HEK293 (cell line): ENCODE measurements around the gene MFSD11.

ENCODE experiments used
- GFI1B ChIP-seq: fragments of 450-650 bp; formaldehyde crosslinking; IDR thresholded peaks from 2 replicates; pipeline ENCODE4 v1.5.1; 2016; ENCODE audit warnings: missing biosample characterization, missing genetic modification characterization
- GLI4 ChIP-seq: fragments of 450-650 bp; formaldehyde crosslinking; IDR thresholded peaks from 2 replicates; pipeline ENCODE4 v1.5.1; 2016; ENCODE audit warnings: missing biosample characterization, missing genetic modification characterization
- GLIS2 ChIP-seq: fragments of 450-650 bp; formaldehyde crosslinking; IDR thresholded peaks from 2 replicates; pipeline ENCODE4 v1.5.1; 2016; ENCODE audit warnings: missing biosample characterization, missing genetic modification characterization
- HOXC10 ChIP-seq: sonication (generic); formaldehyde crosslinking; IDR thresholded peaks from 2 replicates; pipeline ENCODE4 v1.8.1; 2023; ENCODE audit warnings: mild to moderate bottlenecking, missing genetic modification reagents
- KLF7 ChIP-seq: fragments of 450-650 bp; formaldehyde crosslinking; IDR thresholded peaks from 2 replicates; pipeline ENCODE4 v1.5.1; 2016; ENCODE audit warnings: missing biosample characterization, missing genetic modification characterization, borderline replicate concordance
- KLF8 ChIP-seq: fragments of 450-650 bp; formaldehyde crosslinking; IDR thresholded peaks from 2 replicates; pipeline ENCODE4 v1.5.1; 2016; ENCODE audit warnings: missing biosample characterization, missing genetic modification characterization
- SCRT1 ChIP-seq: fragments of 450-650 bp; formaldehyde crosslinking; IDR thresholded peaks from 2 replicates; pipeline ENCODE4 v1.5.1; 2016; ENCODE audit warnings: missing biosample characterization, missing genetic modification characterization, borderline replicate concordance
- SP2 ChIP-seq: fragments of 450-650 bp; formaldehyde crosslinking; IDR thresholded peaks from 2 replicates; pipeline ENCODE4 v1.5.1; 2016; ENCODE audit warnings: missing biosample characterization, missing genetic modification characterization
- ZBTB10 ChIP-seq: fragments of 450-650 bp; formaldehyde crosslinking; IDR thresholded peaks from 2 replicates; pipeline ENCODE4 v1.5.1; 2016; ENCODE audit warnings: missing biosample characterization, missing genetic modification characterization
- ZBTB26 ChIP-seq: fragments of 450-650 bp; formaldehyde crosslinking; optimal IDR thresholded peaks from 2 replicates; pipeline ENCODE3; 2016; ENCODE audit warnings: missing biosample characterization, mild to moderate bottlenecking, missing genetic modification characterization
- ZNF121 ChIP-seq: fragments of 450-650 bp; formaldehyde crosslinking; IDR thresholded peaks from 2 replicates; pipeline ENCODE4 v1.5.1; 2016; ENCODE audit warnings: missing biosample characterization, missing genetic modification characterization
- ZNF169 ChIP-seq: fragments of 450-650 bp; formaldehyde crosslinking; IDR thresholded peaks from 2 replicates; pipeline ENCODE4 v1.5.1; 2016; ENCODE audit warnings: missing biosample characterization, missing genetic modification characterization
- ZNF202 ChIP-seq: fragments of 450-650 bp; formaldehyde crosslinking; IDR thresholded peaks from 2 replicates; pipeline ENCODE4 v1.5.1; 2016; ENCODE audit warnings: missing biosample characterization, missing genetic modification characterization, borderline replicate concordance
- ZNF214 ChIP-seq: fragments of 450-650 bp; formaldehyde crosslinking; IDR thresholded peaks from 2 replicates; pipeline ENCODE4 v1.5.1; 2017; ENCODE audit warnings: missing biosample characterization, mild to moderate bottlenecking, missing genetic modification characterization, borderline replicate concordance
- ZNF223 ChIP-seq: fragments of 450-650 bp; formaldehyde crosslinking; IDR thresholded peaks from 2 replicates; pipeline ENCODE4 v1.5.1; 2016; ENCODE audit warnings: missing biosample characterization, missing genetic modification characterization
- ZNF239 ChIP-seq: fragments of 450-650 bp; formaldehyde crosslinking; IDR thresholded peaks from 2 replicates; pipeline ENCODE4 v1.5.1; 2016; ENCODE audit warnings: missing biosample characterization, missing genetic modification characterization
- ZNF311 ChIP-seq: fragments of 450-650 bp; formaldehyde crosslinking; IDR thresholded peaks from 2 replicates; pipeline ENCODE4 v1.5.1; 2017; ENCODE audit warnings: missing biosample characterization, missing genetic modification characterization, borderline replicate concordance
- ZNF423 ChIP-seq: fragments of 450-650 bp; formaldehyde crosslinking; IDR thresholded peaks from 2 replicates; pipeline ENCODE4 v1.5.1; 2016; ENCODE audit warnings: missing biosample characterization, missing genetic modification characterization
- ZNF449 ChIP-seq: fragments of 450-650 bp; formaldehyde crosslinking; IDR thresholded peaks from 2 replicates; pipeline ENCODE4 v1.5.1; 2017; ENCODE audit warnings: missing biosample characterization, mild to moderate bottlenecking, missing genetic modification characterization, moderate library complexity
- ZNF549 ChIP-seq: fragments of 450-650 bp; IDR thresholded peaks from 2 replicates; pipeline ENCODE4 v1.5.1; 2018; ENCODE audit warnings: missing biosample characterization, missing genetic modification characterization, mild to moderate bottlenecking, inconsistent platforms, moderate library complexity
- ZNF560 ChIP-seq: fragments of 450-650 bp; formaldehyde crosslinking; IDR thresholded peaks from 2 replicates; pipeline ENCODE4 v1.5.1; 2017; ENCODE audit warnings: missing biosample characterization, missing genetic modification characterization, borderline replicate concordance
- ZNF707 ChIP-seq: fragments of 450-650 bp; formaldehyde crosslinking; IDR thresholded peaks from 2 replicates; pipeline ENCODE4 v1.5.1; 2016; ENCODE audit warnings: missing biosample characterization, missing genetic modification characterization
- ZNF785 ChIP-seq: fragments of 450-650 bp; formaldehyde crosslinking; IDR thresholded peaks from 2 replicates; pipeline ENCODE4 v1.5.1; 2016; ENCODE audit warnings: missing biosample characterization, missing genetic modification characterization
- ZSCAN30 ChIP-seq: fragments of 450-650 bp; IDR thresholded peaks from 2 replicates; pipeline ENCODE4 v1.5.1; 2018; ENCODE audit warnings: missing biosample characterization, mild to moderate bottlenecking, missing genetic modification characterization, moderate library complexity
- TF ChIP-seq, protein P1 (sequence below): fragments of 450-650 bp; formaldehyde crosslinking; IDR thresholded peaks from 2 replicates; pipeline ENCODE4 v1.5.1; 2016; ENCODE audit warnings: missing biosample characterization, missing genetic modification characterization
- TF ChIP-seq, protein P2 (sequence below): fragments of 450-650 bp; formaldehyde crosslinking; IDR thresholded peaks from 2 replicates; pipeline ENCODE4; 2016; ENCODE audit warnings: missing biosample characterization, missing genetic modification characterization
- TF ChIP-seq, protein P3 (sequence below): fragments of 450-650 bp; formaldehyde crosslinking; conservative IDR thresholded peaks from 2 replicates; pipeline ENCODE4 v1.5.1; 2016; ENCODE audit warnings: low read depth, missing biosample characterization, missing genetic modification characterization

Gene MFSD11

DNA sequence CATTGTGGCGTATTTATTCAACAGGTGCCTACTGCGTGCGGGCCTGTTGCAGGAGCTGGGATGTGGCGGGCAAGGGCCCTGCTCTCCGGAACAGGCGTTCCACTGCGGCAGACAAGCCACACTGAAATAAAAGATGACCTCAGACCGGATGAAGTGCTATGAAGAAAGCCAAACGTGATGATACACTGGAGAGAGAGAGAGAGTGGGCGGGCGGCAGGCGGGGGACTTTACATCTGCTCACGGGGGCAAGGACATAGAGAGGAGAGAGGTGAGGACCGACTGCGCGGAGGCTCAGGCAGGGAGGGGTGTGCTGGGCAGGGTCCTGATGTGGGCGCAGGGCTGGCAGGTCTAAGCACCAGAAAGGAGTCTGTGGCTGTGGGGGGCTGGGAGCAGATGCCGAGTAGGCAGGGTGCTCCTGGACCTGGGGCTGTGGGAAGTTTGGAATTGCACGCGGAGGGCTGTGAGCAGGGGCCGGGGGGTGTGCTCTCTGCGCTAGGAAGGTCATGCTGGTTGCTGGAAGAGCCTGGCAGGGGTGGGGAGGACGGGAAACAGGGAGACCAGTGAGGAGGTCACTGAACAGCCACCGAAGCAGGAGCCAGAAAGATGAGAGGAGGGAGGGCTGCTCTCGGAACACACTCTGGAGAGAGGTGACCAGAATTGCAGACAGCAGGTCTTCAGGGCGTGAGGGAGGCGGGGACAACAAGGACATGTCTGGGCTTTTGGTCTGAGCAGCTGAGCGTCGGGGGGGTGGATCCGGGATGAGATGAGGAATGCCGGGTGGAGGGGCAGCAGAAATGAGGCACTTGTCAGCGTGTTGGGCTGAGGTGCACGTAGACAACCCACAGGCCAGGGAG lies 37.1 kb upstream of the MFSD11 start (continued):
- TF ChIP-seq ZNF223 (no peak), ZBTB10 (tag by site-specific recombination) (no peak), ZNF785 (tag by site-specific recombination) (no peak), ZNF549 (tag by site-specific recombination) (no peak), KLF7 (tag by site-specific recombination) (no peak), ZNF169 (tag by site-specific recombination) (no peak), ZNF239 (tag by site-specific recombination) (no peak), ZNF121 (tag by site-specific recombination) (no peak), ZNF311 (tag by site-specific recombination) (no peak), ZSCAN30 (tag by site-specific recombination) (no peak), ZNF707 (tag by site-specific recombination) (no peak), ZNF202 (tag by site-specific recombination) (no peak), ZNF449 (tag by site-specific recombination) (no peak), ZNF214 (no peak), KLF8 (tag by site-specific recombination) (peak; percentile 74), SCRT1 (tag by site-specific recombination) (peak; percentile 99), ZBTB26 (peak; percentile 21), ZNF560 (tag by site-specific recombination) (no peak), HOXC10 (CRISPR knock-in tag) (no peak), GLI4 (no peak), SP2 (tag by site-specific recombination) (peak; percentile 24), GLIS2 (tag by site-specific recombination) (peak; percentile 36), GFI1B (no peak), ZNF423 (tag by site-specific recombination) (no peak)
- TF ChIP-seq, protein P1, sequence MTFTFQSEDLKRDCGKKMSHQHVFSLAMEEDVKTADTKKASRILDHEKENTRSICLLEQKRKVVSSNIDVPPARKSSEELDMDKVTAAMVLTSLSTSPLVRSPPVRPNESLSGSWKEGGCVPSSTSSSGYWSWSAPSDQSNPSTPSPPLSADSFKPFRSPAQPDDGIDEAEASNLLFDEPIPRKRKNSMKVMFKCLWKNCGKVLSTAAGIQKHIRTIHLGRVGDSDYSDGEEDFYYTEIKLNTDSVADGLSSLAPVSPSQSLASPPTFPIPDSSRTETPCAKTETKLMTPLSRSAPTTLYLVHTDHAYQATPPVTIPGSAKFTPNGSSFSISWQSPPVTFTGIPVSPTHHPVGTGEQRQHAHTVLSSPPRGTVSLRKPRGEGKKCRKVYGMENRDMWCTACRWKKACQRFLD: no peak
- TF ChIP-seq, protein P2, sequence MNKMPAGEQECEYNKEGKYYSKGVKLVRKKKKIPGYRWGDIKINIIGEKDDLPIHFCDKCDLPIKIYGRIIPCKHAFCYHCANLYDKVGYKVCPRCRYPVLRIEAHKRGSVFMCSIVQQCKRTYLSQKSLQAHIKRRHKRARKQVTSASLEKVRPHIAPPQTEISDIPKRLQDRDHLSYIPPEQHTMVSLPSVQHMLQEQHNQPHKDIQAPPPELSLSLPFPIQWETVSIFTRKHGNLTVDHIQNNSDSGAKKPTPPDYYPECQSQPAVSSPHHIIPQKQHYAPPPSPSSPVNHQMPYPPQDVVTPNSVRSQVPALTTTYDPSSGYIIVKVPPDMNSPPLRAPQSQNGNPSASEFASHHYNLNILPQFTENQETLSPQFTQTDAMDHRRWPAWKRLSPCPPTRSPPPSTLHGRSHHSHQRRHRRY (tag by site-specific recombination): no peak
- TF ChIP-seq, protein P3, sequence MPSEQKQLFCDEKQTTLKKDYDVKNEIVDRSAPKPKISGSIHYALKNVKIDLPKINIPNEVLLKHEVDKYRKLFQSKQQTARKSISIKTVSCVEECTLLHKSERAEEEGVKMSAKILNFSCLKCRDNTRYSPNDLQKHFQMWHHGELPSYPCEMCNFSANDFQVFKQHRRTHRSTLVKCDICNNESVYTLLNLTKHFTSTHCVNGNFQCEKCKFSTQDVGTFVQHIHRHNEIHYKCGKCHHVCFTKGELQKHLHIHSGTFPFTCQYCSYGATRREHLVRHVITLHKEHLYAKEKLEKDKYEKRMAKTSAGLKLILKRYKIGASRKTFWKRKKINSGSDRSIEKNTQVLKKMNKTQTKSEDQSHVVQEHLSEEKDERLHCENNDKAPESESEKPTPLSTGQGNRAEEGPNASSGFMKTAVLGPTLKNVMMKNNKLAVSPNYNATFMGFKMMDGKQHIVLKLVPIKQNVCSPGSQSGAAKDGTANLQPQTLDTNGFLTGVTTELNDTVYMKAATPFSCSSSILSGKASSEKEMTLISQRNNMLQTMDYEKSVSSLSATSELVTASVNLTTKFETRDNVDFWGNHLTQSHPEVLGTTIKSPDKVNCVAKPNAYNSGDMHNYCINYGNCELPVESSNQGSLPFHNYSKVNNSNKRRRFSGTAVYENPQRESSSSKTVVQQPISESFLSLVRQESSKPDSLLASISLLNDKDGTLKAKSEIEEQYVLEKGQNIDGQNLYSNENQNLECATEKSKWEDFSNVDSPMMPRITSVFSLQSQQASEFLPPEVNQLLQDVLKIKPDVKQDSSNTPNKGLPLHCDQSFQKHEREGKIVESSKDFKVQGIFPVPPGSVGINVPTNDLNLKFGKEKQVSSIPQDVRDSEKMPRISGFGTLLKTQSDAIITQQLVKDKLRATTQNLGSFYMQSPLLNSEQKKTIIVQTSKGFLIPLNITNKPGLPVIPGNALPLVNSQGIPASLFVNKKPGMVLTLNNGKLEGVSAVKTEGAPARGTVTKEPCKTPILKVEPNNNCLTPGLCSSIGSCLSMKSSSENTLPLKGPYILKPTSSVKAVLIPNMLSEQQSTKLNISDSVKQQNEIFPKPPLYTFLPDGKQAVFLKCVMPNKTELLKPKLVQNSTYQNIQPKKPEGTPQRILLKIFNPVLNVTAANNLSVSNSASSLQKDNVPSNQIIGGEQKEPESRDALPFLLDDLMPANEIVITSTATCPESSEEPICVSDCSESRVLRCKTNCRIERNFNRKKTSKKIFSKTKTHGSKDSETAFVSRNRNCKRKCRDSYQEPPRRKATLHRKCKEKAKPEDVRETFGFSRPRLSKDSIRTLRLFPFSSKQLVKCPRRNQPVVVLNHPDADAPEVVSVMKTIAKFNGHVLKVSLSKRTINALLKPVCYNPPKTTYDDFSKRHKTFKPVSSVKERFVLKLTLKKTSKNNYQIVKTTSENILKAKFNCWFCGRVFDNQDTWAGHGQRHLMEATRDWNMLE (tag by site-specific recombination): no peak
